Retina (tissue), 1 donor: Measurements from ENCODE around the gene FBXL2.
"Not testable (repeated sequence)": the region's sequence is repeated elsewhere in the genome, so short reads cannot be mapped to it uniquely, and the experiment has no call there.

Experiments used
- DNase-seq: peaks from one replicate; pipeline ENCODE4 v3.0.0-alpha.2; 2016

The FBXL2 gene

DNA sequence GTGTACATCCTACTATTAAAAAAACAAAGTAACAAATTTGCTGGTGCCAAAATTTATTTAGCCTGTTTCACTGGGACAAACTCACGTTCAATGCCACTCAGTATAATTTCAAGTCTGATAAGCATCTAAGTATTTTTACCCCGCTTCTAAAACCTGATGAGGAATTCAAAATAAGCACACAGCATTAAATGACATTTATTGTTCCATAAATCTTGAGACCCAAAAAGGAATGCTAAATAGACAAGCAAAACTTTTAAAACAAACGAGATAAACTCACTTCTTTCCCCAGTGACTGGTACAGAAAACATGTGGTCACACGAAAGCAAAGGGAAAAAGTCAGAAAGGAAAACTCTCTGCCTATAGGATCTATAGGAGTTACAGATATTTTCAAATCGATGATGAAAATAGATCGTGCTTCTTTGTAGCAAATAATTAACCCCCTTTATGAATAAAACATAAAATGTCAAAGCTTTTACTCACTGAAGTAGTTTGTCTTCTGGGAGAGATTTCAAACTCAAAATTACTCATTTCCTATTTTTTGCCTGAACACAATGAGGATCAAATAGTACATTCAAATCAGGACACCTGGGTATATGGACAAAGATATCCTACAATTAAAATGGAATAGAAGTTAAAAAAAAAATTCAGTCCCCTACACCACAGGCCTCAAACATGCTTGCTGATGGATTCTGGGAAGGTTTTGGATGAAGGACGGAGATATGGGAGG lies 111.3 kb downstream of the FBXL2 start:
- DNase-seq: no peak

- no peak for DNase-seq
Observed at GRCh38 chr3:33389908-33390307, 112.7 kb downstream of the FBXL2 start.

DNA sequence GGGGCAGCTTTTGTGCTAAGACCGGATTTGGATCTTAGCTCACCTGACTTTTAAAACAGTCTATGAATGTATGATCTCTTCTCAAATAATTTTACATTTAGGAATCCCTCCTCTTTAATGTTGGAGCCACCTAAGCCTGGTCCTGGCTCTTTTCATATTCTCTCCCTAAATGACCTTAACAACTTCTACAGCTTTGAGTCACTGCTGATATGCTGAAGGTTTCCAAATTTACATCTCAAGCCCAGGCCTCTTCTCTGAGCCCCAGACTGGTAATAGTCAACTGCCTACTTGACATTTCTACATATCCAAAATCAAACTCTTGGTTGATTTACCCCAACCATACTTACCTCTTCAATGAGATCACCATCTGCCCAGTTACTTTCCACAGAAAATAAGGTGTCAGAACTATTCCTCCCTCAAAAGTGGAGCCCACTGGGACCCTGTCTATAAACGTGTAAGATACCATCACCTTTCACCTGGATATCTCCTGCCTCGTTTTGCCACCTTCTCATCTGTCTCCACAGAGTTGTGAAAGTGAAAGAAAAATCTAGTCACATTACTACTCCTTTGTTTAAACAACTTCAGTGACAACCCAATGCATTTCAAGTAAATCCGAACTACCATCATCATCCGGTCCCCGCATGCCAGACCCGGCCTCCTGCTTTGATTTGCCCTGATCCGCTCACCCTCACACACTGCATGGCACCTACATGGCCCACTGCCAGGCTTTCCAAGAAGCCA lies 114.2 kb downstream of the FBXL2 start:
- DNase-seq: no peak

DNA sequence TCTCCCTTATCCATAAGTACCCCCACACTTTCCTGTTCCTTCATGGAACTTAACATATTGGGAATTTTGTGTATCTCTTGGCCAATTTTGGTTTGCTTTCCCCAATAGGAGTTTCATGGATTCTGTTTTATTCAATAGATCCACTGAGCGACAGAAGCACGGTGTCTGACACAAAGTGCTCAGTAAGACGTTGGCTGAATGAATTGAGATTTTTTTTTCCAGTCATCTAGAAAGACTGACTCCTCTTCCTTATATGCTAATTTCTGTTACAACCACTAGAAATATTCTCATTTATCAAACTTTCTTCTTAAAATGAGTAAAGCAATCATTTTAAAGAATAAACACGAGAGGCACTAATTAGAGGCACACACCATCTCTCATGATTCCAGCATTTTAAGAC lies 114.9 kb downstream of the FBXL2 start:
- no peak for DNase-seq

DNA sequence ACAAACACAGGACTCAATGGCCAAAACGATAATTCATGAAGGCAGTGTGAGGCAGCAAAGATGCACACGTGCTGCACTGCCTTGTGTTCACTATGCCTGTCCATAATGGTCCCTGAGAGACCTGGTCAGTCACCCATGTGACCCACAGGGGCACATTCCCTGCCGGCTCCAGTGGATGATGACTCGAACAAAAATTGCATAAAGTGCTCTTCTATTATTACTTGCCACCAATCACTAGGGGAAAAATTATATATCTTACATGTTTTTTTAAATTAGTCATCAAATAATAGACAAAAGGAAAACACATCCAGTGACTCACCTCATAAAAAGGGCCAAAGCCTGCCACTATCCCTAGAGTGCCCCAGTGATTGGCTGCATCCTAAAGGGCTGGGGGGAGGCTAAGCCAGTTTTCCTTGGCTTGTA lies 115.5 kb downstream of the FBXL2 start:
- no peak for DNase-seq

DNA sequence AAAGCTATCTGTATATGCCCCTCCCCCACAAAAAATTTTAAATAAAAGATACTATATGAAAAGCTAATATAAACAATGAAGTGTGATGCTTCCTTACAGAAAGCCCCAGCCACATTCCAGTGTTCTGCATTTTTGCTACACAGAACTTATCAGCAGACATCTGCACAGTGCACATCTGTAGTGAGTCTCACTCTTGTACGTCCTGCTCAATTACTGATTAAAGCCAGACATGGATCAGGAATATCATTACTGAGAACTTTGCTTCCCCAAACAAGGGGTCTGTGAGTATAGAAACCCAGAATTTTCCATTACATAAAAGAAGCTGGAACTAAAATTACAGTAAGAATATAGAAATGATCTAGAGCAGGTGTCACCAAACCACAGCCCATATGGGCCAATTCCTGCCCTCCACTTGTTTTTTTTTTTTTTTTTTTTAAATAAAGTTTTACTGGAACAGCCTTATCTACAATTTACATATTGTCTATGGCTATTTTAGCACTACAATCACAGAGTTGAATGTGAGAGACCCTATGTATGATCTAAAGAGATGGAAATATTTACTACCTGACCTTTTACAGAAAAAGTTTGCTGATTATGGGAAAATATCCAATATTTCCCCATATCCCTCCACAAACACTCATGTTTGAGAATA lies 117.3 kb downstream of the FBXL2 start:
- no peak for DNase-seq

DNA sequence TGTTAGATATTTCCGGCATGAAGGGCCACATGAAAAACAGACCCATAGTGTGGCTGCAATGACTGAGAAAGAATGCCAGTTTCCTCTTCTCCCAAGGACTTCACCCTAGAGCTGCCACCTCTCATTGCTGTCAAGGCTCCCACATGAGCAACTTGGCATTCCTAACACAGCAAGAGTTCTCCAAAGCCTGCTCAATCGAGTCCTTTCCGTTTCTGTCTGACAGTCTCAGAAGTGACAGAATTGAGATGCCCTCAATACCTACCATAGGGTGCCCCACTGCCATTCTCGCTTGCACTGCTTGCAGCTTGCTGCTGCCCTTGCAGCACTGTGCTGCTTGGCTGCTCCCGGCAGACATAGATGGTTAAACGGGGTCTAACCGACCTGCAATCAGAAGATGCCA lies 118.7 kb downstream of the FBXL2 start:
- peak; percentile 31 for DNase-seq

DNA sequence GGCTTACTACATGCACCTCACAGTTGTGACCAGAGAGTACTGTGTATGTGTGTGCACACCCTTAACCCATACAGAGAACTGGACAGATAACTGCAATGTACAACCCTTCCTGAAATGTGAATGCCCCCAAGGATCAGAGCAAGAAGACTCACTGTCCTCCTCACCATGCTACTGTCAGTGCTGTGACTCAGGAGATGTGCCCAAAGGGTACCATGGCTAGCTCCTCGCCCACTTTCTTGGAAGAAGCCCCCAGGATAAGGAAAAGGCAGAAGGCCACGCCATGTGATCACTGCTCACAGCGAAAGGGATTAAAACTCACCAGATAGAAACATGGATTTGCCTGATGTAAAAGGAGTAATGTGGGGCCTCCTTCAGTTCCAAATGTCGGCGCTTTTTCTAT lies 121.2 kb downstream of the FBXL2 start:
- no peak for DNase-seq

- DNase-seq: no peak
Observed at GRCh38 chr3:33401781-33402180, 124.5 kb downstream of the FBXL2 start.

DNA sequence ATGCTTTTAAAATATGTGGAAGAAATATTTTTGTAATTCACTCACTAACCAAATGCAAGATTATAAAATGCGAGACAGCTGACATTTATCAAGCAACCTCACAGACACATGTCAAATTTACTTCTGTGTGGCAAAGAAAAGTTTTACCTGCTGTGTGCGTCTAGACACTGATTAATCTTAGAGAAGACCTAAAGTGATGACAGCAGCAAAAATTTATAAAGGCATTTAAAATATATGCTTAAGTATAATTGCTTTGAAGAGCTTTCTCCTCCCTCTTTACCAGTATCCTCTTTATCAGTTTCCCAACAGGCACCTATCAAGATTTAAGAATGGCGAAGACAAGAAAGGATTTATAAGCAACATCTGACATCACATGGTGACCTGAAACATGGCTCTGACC lies 125.7 kb downstream of the FBXL2 start:
- DNase-seq: no peak

DNA sequence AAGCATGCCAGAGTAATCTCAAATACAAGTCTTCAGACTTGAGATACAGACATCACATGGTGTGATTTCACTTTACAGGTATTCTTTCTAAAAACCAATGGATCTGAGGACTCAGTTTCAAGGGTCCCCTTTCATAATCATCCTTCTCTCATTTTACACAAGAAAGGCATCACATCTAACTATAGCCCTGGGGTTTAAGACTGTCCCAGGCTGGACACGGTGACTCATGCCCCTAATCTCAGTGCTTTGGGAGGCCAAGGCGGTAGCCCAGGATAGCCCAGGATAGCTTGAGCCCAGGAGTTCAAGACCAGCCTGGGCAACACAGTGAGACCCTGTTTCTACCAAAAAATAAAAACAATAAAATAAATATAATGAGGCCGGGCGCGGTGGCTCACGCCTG lies 126.5 kb downstream of the FBXL2 start:
- DNase-seq: no peak

DNA sequence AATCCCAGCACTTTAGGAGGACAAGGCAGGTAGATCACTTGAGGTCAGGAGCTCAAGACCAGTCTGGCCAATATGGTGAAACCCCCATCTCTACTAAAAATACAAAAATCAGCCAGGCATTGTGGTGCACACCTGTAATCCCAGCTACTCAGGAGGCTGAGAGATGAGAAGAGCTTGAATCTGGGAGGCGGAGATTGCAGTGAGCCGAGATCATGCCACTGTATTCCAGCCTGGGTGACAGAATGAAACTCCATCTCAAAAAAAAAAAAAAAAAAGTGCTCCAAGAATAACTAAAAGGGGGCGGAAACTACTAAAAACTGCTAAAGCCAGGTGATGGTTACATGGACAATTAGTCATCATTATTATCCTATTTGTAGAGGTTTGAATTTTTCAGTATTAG lies 133.6 kb downstream of the FBXL2 start:
- DNase-seq: not testable (repeated sequence)

DNA sequence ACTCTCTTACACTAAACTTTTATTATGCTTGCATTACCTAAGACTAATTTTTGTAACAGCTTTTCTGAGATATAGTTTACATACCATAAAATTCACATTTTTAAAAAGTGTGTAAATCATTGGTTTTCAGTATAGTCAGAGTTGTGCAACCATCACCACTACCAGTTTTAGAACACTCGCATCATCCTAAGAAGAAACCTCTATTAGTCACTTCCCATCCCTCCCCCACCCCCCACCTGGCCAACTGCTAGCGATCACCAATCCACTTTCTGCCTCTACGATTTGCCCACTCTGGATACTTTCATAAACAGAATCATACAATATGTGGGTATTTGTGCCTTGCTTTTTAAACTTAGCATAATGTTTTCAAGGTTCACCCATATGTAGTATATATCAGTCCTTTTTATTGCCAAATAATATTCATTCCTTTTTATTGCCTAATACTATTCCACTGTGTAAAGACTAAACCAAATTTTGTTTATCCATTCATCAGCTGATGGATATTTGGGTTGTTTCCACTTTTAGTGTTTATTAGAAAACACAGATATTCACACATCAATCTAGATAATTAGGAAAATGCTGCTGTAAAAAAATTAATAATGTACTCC lies 139.9 kb downstream of the FBXL2 start:
- no peak for DNase-seq

DNA sequence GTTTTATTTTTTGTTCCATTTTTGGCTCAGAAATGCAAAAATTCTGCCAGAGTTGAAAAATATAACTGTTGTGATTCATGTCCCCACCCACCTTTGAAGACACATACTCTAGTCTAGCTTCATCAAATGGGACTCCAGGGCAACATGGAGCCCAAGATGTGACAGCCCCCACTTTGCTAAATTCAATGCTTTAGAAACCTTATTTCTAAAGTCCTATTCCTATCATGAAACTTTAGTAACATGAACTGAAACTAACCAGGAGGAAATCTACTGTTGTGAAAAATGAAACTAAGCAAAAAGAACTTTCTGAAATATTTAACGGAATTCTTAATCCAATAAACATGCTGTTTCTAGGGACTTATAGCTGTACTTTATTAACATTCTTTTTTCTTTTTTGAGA lies 142.7 kb downstream of the FBXL2 start:
- DNase-seq: no peak

DNA sequence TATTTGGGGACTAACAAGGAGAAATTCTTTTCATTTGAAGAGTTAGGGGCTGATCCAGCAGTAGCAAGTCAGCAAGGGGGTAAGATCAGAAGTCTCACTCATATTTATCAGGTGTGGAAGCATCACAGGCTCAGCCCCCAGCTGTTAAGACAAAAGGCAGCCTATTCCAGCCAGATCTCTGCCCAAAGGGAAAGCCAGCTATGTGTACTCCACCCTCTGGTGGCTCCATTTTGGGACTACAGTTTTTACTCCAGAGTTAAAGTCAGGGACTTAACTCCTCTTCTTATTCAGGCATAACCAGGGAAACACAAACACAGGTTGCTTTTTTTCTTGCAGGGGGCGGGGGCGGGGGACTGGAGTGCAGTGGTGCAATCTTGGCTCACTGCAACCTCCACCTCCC lies 143.7 kb downstream of the FBXL2 start:
- DNase-seq: no peak

DNA sequence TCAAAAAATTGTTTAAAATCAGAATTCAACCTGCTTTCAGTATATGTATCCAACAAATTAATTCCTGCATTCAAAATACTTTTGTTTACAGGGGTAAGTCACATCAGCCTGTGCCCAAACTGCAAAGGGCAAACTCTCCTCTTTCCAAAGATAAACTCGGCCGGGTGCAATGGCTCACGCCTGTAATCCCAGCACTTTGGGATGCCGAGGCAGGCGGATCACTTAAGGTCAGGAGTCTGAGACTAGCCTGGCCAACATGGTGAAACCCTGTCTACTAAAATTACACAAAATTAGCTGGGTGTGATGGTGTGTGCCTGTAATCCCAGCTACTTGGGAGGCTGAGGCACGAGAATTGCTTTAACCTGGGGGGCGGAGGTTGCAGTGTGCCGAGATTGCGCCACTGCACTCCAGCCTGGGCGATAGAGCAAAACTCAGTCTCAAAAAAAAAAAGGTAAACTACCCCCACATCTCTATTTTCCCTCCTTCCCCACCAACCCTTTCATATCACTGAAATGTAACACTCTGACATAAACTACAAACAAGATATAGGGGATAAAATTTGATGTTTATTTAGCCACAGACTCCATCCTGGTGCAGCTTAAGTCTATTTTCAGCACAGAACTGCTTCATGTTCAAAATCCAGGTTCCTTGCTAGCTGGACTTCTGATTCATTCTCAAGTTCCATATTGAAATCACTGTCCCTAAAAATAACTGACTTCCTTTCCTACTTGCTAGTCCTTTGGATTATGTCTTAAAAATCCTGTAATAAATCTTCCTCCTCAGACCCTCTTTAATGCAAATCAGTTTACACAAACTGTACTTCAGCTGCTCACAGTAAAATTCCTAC lies 147.6 kb downstream of the FBXL2 start:
- no peak for DNase-seq

DNA sequence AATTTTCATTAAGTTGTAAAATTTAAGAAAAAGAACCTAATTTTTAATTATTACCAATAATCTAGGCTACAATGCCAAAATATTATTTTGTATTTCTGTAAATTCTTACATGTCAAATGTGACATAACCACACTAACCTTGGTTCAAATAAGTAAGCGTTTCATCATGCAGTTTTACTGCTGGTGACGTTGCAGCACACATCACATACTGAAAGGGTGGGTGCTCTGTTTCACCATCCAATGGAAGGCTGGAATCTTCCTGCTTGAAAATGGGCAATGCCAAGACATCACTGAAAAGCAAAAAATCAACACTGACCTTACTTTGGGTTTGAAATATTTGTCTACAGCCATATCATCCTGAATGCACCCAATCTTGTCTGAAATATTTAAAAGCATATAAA lies 148.2 kb downstream of the FBXL2 start:
- no peak for DNase-seq

DNA sequence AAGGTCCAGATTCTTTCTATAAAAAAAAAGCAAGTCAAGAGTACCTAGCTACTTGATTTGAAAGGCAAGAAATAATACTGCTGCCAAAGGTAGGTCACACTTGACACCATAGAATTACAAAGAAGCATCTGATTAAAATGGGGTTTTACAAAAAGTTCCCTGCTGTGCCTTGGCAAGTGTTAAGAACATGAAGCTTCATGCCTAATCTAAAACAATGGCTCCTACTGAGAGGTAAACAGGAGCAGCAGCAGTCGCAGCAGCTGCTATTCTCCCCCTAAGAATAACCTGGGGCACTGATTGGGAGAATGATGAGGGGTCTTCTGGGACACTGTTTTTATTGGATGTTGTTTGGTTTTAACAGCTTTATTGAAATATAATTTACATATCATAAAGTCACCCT lies 148.8 kb downstream of the FBXL2 start:
- DNase-seq: no peak

DNA sequence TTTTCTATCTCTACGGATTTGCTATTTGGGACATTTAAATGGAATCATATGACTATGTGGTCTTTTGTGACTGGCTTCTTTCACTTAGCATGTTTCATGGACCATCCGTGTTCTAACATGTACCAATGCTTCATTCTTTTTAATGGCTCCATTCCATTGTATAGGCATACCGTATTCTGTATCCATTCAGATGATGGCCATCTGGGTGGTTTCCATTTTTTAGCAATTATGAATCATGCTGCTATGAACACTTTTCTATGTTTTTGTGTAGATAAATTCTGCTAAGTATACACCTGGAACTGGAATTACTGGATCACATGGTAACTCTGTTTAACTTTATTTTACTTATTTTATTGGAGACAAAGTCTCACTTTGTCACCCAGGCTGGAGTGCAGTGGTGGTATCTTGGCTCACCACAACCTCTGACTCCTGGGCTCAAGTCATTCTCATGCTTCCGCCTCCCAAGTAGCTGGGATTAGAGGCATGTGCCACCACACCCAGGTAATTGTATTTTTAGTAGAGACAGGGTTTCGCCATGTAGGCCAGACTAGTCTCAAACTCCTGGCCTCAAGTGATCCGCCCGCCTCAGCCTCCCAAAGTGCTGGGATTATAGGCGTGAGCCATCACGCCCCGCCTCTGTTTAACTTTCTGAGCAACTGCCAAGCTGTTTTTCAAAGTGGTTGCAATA lies 149.5 kb downstream of the FBXL2 start:
- no peak for DNase-seq

DNA sequence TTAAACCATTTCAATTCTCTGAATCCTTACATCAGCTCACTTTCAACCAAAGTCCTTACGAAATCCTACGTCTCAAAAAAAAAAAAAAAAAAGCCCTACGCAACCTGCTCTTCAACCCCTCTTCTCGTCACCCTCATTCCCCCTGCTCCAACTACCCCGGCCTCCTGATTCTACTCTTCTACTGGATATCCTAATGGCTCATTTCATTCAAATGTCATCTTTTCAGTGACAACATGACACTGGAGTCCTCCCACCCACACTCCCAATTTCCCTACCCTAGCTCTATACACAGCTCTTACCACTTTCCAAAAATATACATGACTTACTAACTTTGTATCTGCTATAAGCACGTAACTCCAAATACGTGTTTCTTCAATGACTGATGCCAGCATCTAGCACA lies 151.5 kb downstream of the FBXL2 start:
- DNase-seq: no peak

GRCh38 chr3:33429306-33429705 lies 152.1 kb downstream of the FBXL2 start:
- DNase-seq: not testable (repeated sequence)

- DNase-seq: no peak
Observed at GRCh38 chr3:33430061-33430460, 152.8 kb downstream of the FBXL2 start.
